Mesenteric fat pad (tissue), 1 donor: ENCODE measurements around the gene CST11. TPM values are rescaled to one million over a fixed set of nuclear protein-coding genes. Genes with fewer than 3 reads are reported as not detected.

ENCODE experiments used
- DNase-seq: peaks from one replicate; pipeline ENCODE4 v3.0.0-alpha.2; 2020; ENCODE audit warnings: low spot score
- total RNA-seq: library from RNA; stranded (reverse); fragmentation: NEBNext Ultra II Directional; extraction: Animal tissue kit (Norgen Biotek cat#: 25700); gene quantifications from one replicate; pipeline ENCODE4 v1.2.1, GENCODE V29; 2021
- donor health status: DM: yes; HTN: yes; CAD: no.

CST11 gene
- total RNA-seq, 1 donor from 2014 or later, result 0.96 TPM

DNA sequence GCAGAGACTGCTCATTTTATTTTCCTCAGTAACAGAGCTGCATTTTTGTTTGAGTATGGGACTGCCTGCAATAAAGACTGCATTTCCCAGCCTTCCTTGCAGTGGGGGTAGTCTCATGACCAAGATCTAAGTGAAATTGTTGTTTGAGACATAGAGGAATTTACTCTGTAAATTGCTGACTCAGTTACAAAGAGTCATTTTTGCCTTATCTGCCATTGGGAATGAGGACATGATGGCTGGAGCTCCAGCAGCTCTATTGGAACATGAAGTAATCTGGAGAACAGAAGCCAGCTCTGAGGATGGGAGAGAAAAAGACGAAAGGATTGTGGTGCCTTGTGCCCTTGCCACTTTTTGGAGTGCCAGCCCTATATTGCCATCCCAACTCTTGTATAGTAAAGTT is 2.1 kb upstream of the CST11 start:
- no peak for DNase-seq

GRCh38 chr20:23453549-23454543 is 1.2 kb upstream of the CST11 start:
- DNase-seq, result no peak

GRCh38 chr20:23451956-23452487 is 654 bp downstream of the CST11 start:
- no peak for DNase-seq

DNA sequence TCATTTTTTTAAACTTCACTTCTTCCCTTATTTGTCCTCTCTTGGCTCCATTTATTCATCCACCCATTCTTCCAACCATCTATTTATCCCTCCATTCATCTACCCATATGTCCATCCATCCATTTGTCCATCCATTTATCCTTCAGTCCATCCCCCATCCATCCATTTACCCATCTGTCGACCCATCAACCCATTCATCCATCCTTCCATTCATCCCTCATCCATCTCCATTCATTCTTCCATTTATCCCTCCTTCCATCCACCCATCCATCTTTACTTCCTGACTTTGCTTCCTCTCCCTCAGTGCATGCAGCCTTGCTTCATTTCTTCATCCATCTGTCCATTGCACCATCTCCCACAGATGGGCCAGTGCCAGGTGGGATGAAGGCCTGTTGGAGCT is 1.8 kb downstream of the CST11 start:
- no peak for DNase-seq

DNA sequence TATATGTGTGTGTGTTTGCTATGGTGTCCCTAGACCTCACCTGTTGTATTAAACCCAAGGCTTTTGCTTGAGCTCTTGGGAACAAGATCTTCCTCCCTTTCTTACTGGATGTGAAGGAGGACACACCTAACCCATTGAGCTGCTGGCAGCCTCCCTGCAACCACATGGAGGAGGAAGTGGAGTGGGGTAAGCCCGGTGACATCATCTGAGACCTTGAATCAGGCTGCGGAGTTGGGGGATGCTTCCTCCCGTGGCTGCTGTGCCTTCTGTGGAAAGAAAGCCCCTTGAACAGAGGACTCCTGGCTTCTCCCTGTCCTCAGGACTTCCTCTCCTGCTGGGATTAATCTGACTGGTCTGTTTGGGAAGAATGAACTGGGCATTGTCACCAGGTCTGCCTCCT is 3.3 kb downstream of the CST11 start:
- no peak for DNase-seq

DNA sequence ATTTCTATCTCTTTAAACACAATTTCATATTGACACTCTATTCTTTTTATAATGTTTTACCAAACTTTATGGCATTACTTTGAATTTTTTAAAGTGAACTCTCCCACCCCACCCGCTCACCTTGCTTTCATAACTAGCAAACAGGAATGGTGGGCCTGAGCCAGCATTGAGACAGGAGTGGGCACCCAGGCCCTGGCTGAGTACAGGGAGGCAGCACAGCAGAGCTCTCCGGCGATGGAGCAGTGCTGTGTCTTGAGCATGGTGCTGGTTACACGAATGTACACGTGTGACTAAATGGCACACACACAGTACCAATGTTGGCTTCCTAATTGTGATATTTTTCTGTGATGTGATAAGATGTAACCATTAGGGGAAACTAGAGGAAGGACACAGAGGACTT is 4.5 kb downstream of the CST11 start:
- no peak for DNase-seq

GRCh38 chr20:23446505-23446904 is 6.2 kb downstream of the CST11 start:
- no peak for DNase-seq

DNA sequence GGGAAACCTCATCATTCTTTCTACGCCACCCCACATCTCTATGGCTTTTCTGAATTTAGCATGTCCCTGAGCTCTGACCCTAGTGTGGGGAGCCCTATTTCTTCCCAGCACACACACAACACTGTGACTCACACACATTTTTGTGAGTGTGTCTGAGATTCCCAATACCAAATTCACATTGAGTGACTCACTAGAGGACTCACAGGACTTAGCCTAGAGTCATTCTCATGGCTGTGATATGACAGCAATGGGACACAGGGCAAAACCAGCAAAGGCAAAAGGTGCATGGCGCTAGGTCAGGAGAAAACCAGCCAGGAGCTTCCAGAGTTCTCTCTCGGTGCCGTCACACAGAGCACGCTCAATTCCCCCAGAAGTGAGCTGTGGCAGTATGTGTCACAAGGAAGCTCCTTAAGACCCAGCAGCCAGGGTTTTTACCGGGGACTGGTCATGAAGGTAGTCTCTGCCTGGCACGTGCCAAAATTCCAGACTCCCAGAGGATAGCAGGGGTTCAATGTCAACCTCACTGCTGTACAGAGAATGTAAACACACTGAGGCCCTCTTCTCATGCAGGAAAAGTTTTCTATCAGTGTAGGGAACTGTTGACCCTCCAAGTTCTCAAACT is 7.0 kb downstream of the CST11 start:
- DNase-seq, result no peak

DNA sequence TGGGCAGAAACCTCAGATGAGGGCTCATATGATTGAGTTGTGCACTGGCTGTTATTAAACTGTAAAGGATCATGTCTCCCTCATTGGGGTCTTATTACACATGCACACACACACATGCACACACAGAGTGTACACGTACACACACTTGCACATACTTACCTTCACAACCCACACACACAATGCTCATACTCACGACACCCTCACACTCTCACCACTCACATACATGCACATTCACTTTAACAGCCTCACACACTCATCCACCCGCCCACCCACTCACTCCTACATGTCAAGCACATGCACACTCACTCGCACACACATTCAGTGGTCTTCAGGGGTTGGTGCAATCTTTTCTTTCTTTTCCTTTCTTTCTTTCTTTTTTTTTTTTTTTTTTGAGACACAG is 7.8 kb downstream of the CST11 start:
- no peak for DNase-seq

GRCh38 chr20:23442436-23442835 is 10.2 kb downstream of the CST11 start:
- peak; percentile 77 for DNase-seq

- peak; percentile 76 for DNase-seq
Measured at GRCh38 chr20:23441850-23442313, 10.8 kb downstream of the CST11 start.

- peak; percentile 59 for DNase-seq
Measured at GRCh38 chr20:23440004-23440403, 12.7 kb downstream of the CST11 start.

DNA sequence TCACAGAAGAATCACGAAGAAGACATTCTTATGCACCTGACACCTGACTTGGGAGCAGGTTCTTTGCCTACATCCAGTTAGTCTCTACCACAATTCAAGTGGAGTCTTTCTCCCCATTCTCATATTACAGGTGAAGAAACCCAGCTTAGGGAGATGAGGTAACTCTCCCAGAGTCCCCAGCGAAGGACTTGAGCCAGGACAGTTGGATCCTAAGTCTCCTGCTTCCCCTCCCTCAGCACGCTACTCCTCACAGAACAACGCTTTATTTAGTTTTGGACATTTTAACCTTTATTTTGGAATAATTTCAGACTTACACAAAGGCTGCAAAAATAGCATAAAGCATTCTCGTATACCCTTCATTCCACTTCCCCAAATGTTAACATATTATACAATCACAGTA is 14.0 kb downstream of the CST11 start:
- no peak for DNase-seq

DNA sequence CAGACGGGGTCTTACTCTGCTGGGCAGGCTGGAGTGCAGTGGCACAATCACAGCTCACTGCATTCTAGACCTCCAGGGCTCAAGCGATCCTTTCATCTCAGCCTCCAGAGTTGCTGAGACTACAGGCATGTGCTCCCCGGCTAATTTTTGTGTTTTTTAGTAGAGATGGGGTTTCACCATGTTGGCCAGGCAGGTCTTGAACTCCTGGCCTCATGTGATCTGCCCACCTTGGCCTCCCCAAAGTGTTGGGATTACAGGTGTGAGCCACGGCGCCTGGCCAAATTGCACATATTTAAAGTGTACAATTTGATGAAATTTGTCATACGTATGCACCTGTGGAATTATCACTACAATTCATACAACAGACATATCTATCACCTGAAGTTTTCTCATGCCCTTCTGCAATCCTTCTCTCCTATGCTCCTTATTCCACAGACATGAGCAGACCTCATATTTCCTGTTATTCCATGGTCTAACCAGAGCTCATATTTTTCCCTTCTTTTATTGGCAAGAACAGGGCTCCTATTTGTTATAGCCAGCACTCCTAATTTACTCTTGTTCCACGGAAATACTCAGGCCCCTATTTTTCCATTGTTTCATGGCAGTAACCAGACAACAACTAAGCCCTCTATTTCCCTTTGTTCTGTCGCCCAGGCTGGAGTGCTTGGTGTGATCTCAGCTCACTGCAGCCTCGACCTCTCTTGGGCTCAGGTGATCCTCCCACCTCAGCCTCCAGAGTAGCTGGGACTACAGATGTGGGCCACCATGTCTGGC is 15.4 kb downstream of the CST11 start:
- peak; percentile 51 for DNase-seq

DNA sequence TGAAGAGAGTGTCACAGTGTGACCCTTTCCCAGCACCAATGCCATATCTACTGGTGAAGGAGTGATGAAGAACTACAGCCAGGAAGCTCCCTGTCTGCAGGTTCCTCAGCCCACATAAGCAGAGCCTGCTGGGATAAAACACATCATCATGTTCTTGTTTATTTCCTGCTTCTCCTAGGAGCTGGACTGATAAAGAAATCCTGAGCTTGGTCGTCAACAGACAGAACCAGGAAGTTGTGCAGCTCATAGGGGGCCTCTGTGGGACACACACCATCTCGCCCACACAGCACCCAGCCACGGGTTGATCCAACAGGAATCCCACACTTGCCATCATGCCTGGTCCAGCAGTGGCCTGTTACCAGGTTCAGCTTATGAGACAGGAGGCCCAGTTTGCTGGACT is 16.0 kb downstream of the CST11 start:
- no peak for DNase-seq

- no peak for DNase-seq
Measured at GRCh38 chr20:23435626-23436539, 16.8 kb downstream of the CST11 start.

DNA sequence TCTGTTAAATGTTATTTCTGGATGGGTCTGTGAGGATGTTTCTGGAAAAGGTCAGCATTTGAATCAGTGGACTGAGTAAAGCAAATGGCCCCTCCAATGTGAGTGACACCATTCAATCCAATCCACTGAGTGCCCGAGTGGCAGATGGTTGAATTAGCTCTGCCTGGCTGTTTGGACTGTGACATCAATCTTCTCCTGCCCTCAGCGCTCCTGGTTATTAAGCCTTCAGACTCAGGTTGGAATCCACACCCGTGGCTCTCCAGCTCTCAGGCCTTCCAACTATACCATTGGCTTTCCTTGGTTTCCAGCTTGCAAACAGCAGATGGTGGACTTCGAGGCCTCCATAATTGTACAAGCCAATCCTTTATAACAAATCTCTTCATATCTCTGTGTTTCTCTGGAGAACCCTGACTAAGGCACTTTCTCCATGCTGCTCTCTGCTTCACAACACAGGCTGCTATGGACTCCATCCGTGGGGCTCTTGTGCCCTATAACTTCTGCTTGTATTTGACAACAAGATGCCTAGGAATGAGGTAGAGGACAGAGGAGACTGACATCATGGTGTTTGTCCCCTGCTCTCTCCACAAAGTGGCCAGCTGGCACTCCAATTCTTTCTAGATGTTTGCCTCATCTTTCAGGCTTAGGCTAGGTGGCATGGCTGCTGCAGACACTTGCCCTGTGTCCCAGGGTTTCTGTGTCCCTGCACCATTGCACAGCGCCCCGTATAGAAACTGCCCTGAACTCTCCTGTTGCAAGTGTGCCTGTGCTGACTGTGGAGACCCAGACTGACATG is 18.0 kb downstream of the CST11 start:
- DNase-seq, result no peak

DNA sequence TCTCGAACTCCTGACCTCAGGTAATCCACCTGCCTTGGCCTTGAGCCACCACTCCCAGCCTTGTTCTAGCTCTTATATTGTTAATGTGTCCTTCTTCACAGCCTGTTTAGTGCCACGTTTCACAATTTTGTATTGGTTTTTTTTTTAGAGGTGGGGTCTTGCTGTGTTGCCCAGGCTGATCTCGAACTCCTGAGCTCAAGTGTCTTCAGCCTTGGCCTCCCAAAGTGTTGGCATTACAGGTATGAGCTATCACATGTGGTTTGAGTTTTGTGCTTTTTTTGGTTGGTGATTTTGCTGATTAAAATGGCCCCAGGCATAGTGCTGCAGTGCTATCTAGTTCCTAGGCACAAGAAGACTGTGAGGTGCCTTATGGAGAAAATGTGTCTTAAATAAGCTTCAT is 19.0 kb downstream of the CST11 start:
- DNase-seq, result no peak

- peak; percentile 49 for DNase-seq
Measured at GRCh38 chr20:23425129-23425528, 27.5 kb downstream of the CST11 start.
